Endothelial cell of umbilical vein (primary cell): Measurements from ENCODE around the gene C2orf15. TPM values are rescaled to one million over a fixed set of nuclear protein-coding genes. Genes with fewer than 3 reads are reported as not detected.

Source experiments
- BruUV-seq: library from RNA; stranded (reverse); fragments of 400-500 nt; replicated peaks from 2 replicates; lab custom pipeline; 2021; lab: Mats Ljungman, UMichigan
- CTCF ChIA-PET: fragments of 300-600, 350-600 bp; sonication (Branson Sonifier 250); formaldehyde crosslinking; loops from one replicate; lab custom pipeline; 2021; ENCODE audit warnings: antibody characterized with exemption, inconsistent platforms; lab: Charles Lee
- POLR2A ChIA-PET: fragments of 300-600, 350-600 bp; sonication (Branson Sonifier 250); formaldehyde crosslinking; loops from one replicate; lab custom pipeline; 2021; ENCODE audit warnings: antibody characterized with exemption, inconsistent platforms; lab: Charles Lee
- DNase-seq: peaks from one replicate; pipeline ENCODE4 v3.0.0-alpha.2; 2011; ENCODE audit warnings: low read depth, low spot score
- FAIRE-seq: peaks from 2 replicates; lab custom pipeline; 2011; peaks lifted over from hg19 to GRCh38; lab: Jason Lieb, UNC
- H2AFZ ChIP-seq: 2 replicates; pipeline ENCODE4 v1.6.0; 2012; ENCODE audit warnings: low read depth, low read length, control low read depth, inconsistent platforms
- H3K27ac ChIP-seq: 2 replicates; pipeline ENCODE4 v1.5.1; 2011; ENCODE audit warnings: low read depth, mild to moderate bottlenecking, control low read depth, low read length, moderate library complexity; ENCODE audit not compliant: insufficient read depth
- H3K27me3 ChIP-seq, 2 experiments: 2 replicates each; pipeline versions ENCODE4 v1.6.0 to v1.6.1; 2011; ENCODE audit warnings: low read length in 2 of 2, mixed read lengths in 1 of 2; ENCODE audit not compliant: control insufficient read depth in 2 of 2, insufficient read depth in 2 of 2
- H3K36me3 ChIP-seq, 2 experiments: 2 replicates in 1 of 2; 3 replicates in 1 of 2; pipeline ENCODE4 v1.5.1; 2011; ENCODE audit warnings: low read length in 2 of 2, mild to moderate bottlenecking in 1 of 2, moderate library complexity in 1 of 2; ENCODE audit not compliant: control insufficient read depth in 2 of 2, insufficient read depth in 2 of 2; ENCODE audit errors: extremely low read depth in 1 of 2
- H3K4me1 ChIP-seq: 3 replicates; pipeline ENCODE4 v1.5.1; 2011; ENCODE audit warnings: mild to moderate bottlenecking, low read length; ENCODE audit not compliant: control insufficient read depth, insufficient read depth; ENCODE audit errors: extremely low read depth
- H3K4me2 ChIP-seq: 2 replicates; pipeline ENCODE4 v1.6.1; 2011; ENCODE audit warnings: low read length, control low read depth, mixed read lengths; ENCODE audit not compliant: insufficient read depth
- H3K4me3 ChIP-seq, 3 experiments: fragments of 200-600 bp in 1 of 3; sonication (generic), shearing (Covaris generic) in 1 of 3; replicated peaks in 1 of 3; 2 replicates each; pipeline ENCODE4 v1.5.1; 2011 to 2016; ENCODE audit warnings: control low read depth in 3 of 3, low read length in 3 of 3, mild to moderate bottlenecking in 2 of 3, inconsistent platforms in 1 of 3, low read depth in 1 of 3, moderate library complexity in 1 of 3; ENCODE audit not compliant: insufficient read depth in 1 of 3
- H3K79me2 ChIP-seq: 2 replicates; pipeline ENCODE4 v1.6.0; 2012; ENCODE audit warnings: low read length, inconsistent platforms; ENCODE audit not compliant: control insufficient read depth, insufficient read depth
- H3K9ac ChIP-seq: replicated peaks from 2 replicates; pipeline ENCODE3; 2011; ENCODE audit warnings: low read length, control low read depth; ENCODE audit not compliant: insufficient read depth; ENCODE audit errors: extremely low read depth
- H3K9me1 ChIP-seq: replicated peaks from 3 replicates; pipeline ENCODE4 v1.6.0; 2011; ENCODE audit warnings: mild to moderate bottlenecking, low read length; ENCODE audit not compliant: control insufficient read depth, insufficient read depth; ENCODE audit errors: extremely low read depth
- H3K9me3 ChIP-seq: replicated peaks from 2 replicates; pipeline ENCODE4 v1.5.1; 2012; ENCODE audit warnings: low read length, inconsistent platforms; ENCODE audit not compliant: control insufficient read depth, insufficient read depth
- H4K20me1 ChIP-seq: replicated peaks from 2 replicates; pipeline ENCODE3; 2011; ENCODE audit warnings: mild to moderate bottlenecking, low read length; ENCODE audit not compliant: control insufficient read depth, insufficient read depth; ENCODE audit errors: extremely low read depth
- EZH2 ChIP-seq: IDR thresholded peaks from 2 replicates; pipeline ENCODE4 v1.6.1; 2012; ENCODE audit warnings: borderline replicate concordance, low read depth, mild to moderate bottlenecking, moderate library complexity, low read length, inconsistent platforms; ENCODE audit not compliant: severe bottlenecking
- FOS ChIP-seq: IDR thresholded peaks from 2 replicates; pipeline ENCODE4 v1.6.1; 2011; ENCODE audit warnings: mild to moderate bottlenecking, low read length, moderate library complexity, borderline replicate concordance; ENCODE audit not compliant: insufficient read depth
- GATA2 ChIP-seq: IDR thresholded peaks from 2 replicates; pipeline ENCODE4 v1.7.0; 2011; ENCODE audit warnings: low read depth, mild to moderate bottlenecking, moderate library complexity, mixed read lengths, low read length; ENCODE audit not compliant: insufficient read length, insufficient read depth
- JUN ChIP-seq: IDR thresholded peaks from 2 replicates; pipeline ENCODE4 v1.6.1; 2011; ENCODE audit warnings: borderline replicate concordance, low read depth; ENCODE audit not compliant: insufficient read length, insufficient read depth
- MYC ChIP-seq: IDR thresholded peaks from one replicate; pipeline ENCODE4 v1.6.1; 2011; ENCODE audit warnings: mild to moderate bottlenecking, low read depth, low read length
- POLR2A ChIP-seq: IDR thresholded peaks from 2 replicates; pipeline ENCODE4 v1.6.1; 2012; ENCODE audit warnings: low read depth, mild to moderate bottlenecking, control low read depth, low read length
- POLR2AphosphoS5 ChIP-seq: IDR thresholded peaks from 2 replicates; pipeline ENCODE4 v1.6.1; 2012; ENCODE audit warnings: low read depth, mild to moderate bottlenecking, control low read depth, low read length, moderate library complexity; ENCODE audit not compliant: insufficient read depth
- dilution Hi-C: fragments of 300-500 bp; cut with MboI; formaldehyde crosslinking; loops from one replicate; pipeline ENCODE4 v1.15.0; 2019; ENCODE audit warnings: low sequenced_read_pairs; ENCODE audit not compliant: extremely low pct_ligation_motif_present
- intact Hi-C: fragments of 100-400 bp; cut with micrococcal nuclease; formaldehyde crosslinking; loops from one replicate; pipeline ENCODE4 v1.10.0; 2022
- polyA plus RNA-seq, 4 experiments: library from polyadenylated mRNA; depleted of rRNA in 3 of 4; stranded (reverse) in 3 of 4; unstranded in 1 of 4; fragments of >200 nt; gene quantifications; 2 replicates each; pipeline versions ENCODE4 v1.2.1 to v1.2.3, GENCODE V29; 2011 to 2012; ENCODE audit warnings: missing spikeins in 1 of 4
- total RNA-seq: library from RNA; stranded (reverse); gene quantifications from 2 replicates; pipeline ENCODE4 v1.2.3, GENCODE V29; 2021
- TF ChIP-seq, protein P1 (sequence below): IDR thresholded peaks from 2 replicates; pipeline ENCODE4 v1.6.1; 2011; ENCODE audit not compliant: insufficient read depth, insufficient read length
- TF ChIP-seq, protein P2 (sequence below), 2 donors: IDR thresholded peaks; 1 replicate in 1 of 2; 2 replicates in 1 of 2; pipeline ENCODE4 v1.5.1; 2011; ENCODE audit warnings: low read length in 2 of 2, mild to moderate bottlenecking in 2 of 2, moderate library complexity in 2 of 2, control low read depth in 1 of 2, inconsistent platforms in 1 of 2, low read depth in 1 of 2; ENCODE audit not compliant: insufficient read depth in 1 of 2; ENCODE audit errors: extremely low read depth in 1 of 2

Gene C2orf15
- total and polyA plus RNA-seq, 2 donors (not counting 3 experiments of a cell fraction or from before 2014, with no cell fraction given) = not detected

GRCh38 chr2:99169534-99169933, 28.0 kb downstream of the C2orf15 start:
- no peaks in the 10 kb centered on the region for H3K9me1 ChIP-seq
- H3K4me2 ChIP-seq = no peak overlapping the region
- no TSS peak for BruUV-seq
- H3K36me3 ChIP-seq = peaks cover 13% of the 10 kb centered on the region in 2 experiments
- no peak overlapping the region for H3K4me3 ChIP-seq
- no peaks in the 10 kb centered on the region for H3K9me3 ChIP-seq
- H3K9ac ChIP-seq = no peak overlapping the region
- no peaks in the 10 kb centered on the region for H4K20me1 ChIP-seq
- DNase-seq = no peak
- POLR2A ChIA-PET = no interaction called here
- no peaks in the 10 kb centered on the region for H3K4me1 ChIP-seq
- no peaks in the 10 kb centered on the region for H3K27me3 ChIP-seq
- intact Hi-C loops (no loop called here), dilution Hi-C loops (no loop called here)
- no peak for FAIRE-seq
- H3K27ac ChIP-seq = no peak overlapping the region
- TF ChIP-seq, protein P1, sequence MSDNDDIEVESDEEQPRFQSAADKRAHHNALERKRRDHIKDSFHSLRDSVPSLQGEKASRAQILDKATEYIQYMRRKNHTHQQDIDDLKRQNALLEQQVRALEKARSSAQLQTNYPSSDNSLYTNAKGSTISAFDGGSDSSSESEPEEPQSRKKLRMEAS = no peak
- no peak for TF ChIP-seq POLR2AphosphoS5
- no peak for TF ChIP-seq JUN
- no peak for TF ChIP-seq MYC
- no peak for TF ChIP-seq FOS
- TF ChIP-seq POLR2A = no peak
- TF ChIP-seq, protein P2, sequence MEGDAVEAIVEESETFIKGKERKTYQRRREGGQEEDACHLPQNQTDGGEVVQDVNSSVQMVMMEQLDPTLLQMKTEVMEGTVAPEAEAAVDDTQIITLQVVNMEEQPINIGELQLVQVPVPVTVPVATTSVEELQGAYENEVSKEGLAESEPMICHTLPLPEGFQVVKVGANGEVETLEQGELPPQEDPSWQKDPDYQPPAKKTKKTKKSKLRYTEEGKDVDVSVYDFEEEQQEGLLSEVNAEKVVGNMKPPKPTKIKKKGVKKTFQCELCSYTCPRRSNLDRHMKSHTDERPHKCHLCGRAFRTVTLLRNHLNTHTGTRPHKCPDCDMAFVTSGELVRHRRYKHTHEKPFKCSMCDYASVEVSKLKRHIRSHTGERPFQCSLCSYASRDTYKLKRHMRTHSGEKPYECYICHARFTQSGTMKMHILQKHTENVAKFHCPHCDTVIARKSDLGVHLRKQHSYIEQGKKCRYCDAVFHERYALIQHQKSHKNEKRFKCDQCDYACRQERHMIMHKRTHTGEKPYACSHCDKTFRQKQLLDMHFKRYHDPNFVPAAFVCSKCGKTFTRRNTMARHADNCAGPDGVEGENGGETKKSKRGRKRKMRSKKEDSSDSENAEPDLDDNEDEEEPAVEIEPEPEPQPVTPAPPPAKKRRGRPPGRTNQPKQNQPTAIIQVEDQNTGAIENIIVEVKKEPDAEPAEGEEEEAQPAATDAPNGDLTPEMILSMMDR (IDR thresholded peaks at IDR 0.05; ENCODE audit: extremely low read depth in 1 of 2, insufficient read depth in 1 of 2, low read depth in 1 of 2, low read length in 2 of 2) = no peak
- no peak for TF ChIP-seq EZH2
- no peak for TF ChIP-seq GATA2
- H3K79me2 ChIP-seq = peaks cover 1% of the 10 kb centered on the region
- no peak overlapping the region for H2AFZ ChIP-seq
- CTCF ChIA-PET = no interaction called here
